Measurements from ENCODE around the gene CA4.

GRCh38 chr17:60141111-60142018 is 8.4 kb upstream of the CA4 start:
- no peak for TF ChIP-seq CTCF (IDR thresholded peaks at IDR 0.05; ENCODE audit: insufficient read depth, low read length, poor library complexity, severe bottlenecking)
- TF ChIP-seq EZH2phosphoT487 (conservative IDR thresholded peaks at IDR 0.05; ENCODE audit: low read length): no peak

Measured in SU-DHL-6 (cell line).